GM12878 (cell line): ENCODE data around the gene MACF1. TPM values are rescaled to one million over a fixed set of nuclear protein-coding genes. Genes with fewer than 3 reads are reported as not detected.

Experiments
- ATAC-seq: fragments of 200-7000 bp; cut with Tn5 transposase; 3 replicates; pipeline ENCODE4 v1.9.1; 2020; ENCODE audit warnings: mild to moderate bottlenecking, moderate library complexity
- BruUV-seq: library from RNA; stranded (reverse); fragments of 400-500 nt; replicated peaks from 2 replicates; lab custom pipeline; 2021; lab: Mats Ljungman, UMichigan
- CTCF ChIA-PET: fragments of 300-600 bp; sonication (Branson Sonifier 250); formaldehyde crosslinking; extraction: SDS; loops from one replicate; lab custom pipeline; 2021; ENCODE audit warnings: inconsistent platforms; lab: Yijun Ruan, JAX
- POLR2A ChIA-PET: fragments of 350-600 bp; formaldehyde crosslinking; extraction: SDS; loops from one replicate; lab custom pipeline; 2021; ENCODE audit warnings: inconsistent platforms; lab: Charles Lee
- RAD21 ChIA-PET: fragments of 300-600 bp; sonication (Branson Sonifier 250); formaldehyde crosslinking; loops from one replicate; lab custom pipeline; 2023; ENCODE audit warnings: antibody characterized with exemption; ENCODE audit not compliant: unreplicated experiment; lab: Charles Lee
- SMC1A ChIA-PET: fragments of 300-600 bp; sonication (Branson Sonifier 250); formaldehyde crosslinking; loops from one replicate; lab custom pipeline; 2023; ENCODE audit not compliant: unreplicated experiment, uncharacterized antibody; lab: Charles Lee
- DNase-seq: peaks from one replicate; pipeline ENCODE4 v3.0.0-alpha.2; 2011; ENCODE audit warnings: low read depth, low spot score
- FAIRE-seq: peaks from 3 replicates; lab custom pipeline; 2011; peaks lifted over from hg19 to GRCh38; lab: Jason Lieb, UNC
- H2AFZ ChIP-seq: 2 replicates; pipeline ENCODE4 v1.6.0; 2011; ENCODE audit warnings: low read depth, low read length, control low read depth; ENCODE audit not compliant: control insufficient read depth
- H3K27ac ChIP-seq: 2 replicates; pipeline ENCODE4 v1.5.1; 2011; ENCODE audit warnings: control low read depth; ENCODE audit not compliant: control insufficient read depth, insufficient read depth
- H3K27me3 ChIP-seq, 2 experiments: replicated peaks in 1 of 2; 2 replicates each; pipeline versions ENCODE4 v1.6.0 to v1.6.1; 2011; ENCODE audit warnings: low read length in 1 of 2; ENCODE audit not compliant: control insufficient read depth in 2 of 2, insufficient read depth in 2 of 2
- H3K36me3 ChIP-seq, 2 experiments: 2 replicates each; pipeline ENCODE4 v1.5.1; 2011; ENCODE audit warnings: low read length in 1 of 2; ENCODE audit not compliant: control insufficient read depth in 2 of 2, insufficient read depth in 2 of 2
- H3K4me1 ChIP-seq: 2 replicates; pipeline ENCODE4 v1.6.1; 2011; ENCODE audit warnings: mild to moderate bottlenecking, low read length, moderate library complexity, mixed read lengths; ENCODE audit not compliant: control insufficient read depth, insufficient read depth
- H3K4me2 ChIP-seq: 2 replicates; pipeline ENCODE4 v1.6.0; 2011; ENCODE audit warnings: control low read depth; ENCODE audit not compliant: control insufficient read depth, insufficient read depth
- H3K4me3 ChIP-seq: fragments of 200-600 bp; sonication (generic); 2 replicates; pipeline ENCODE4 v1.5.1; 2016
- H3K79me2 ChIP-seq: 2 replicates; pipeline ENCODE4 v1.6.0; 2011; ENCODE audit warnings: low read length; ENCODE audit not compliant: control insufficient read depth, insufficient read depth
- H3K9ac ChIP-seq: 2 replicates; pipeline ENCODE4 v1.8.0; 2011; ENCODE audit warnings: low read length, control low read depth, mixed read lengths; ENCODE audit not compliant: control insufficient read depth, insufficient read depth
- H3K9me3 ChIP-seq: replicated peaks from 3 replicates; pipeline ENCODE4 v1.5.1; 2011; ENCODE audit warnings: mild to moderate bottlenecking, low read length; ENCODE audit not compliant: control insufficient read depth, insufficient read depth
- H4K20me1 ChIP-seq: 2 replicates; pipeline ENCODE4 v1.6.0; 2011; ENCODE audit not compliant: control insufficient read depth, insufficient read depth
- ETV6 ChIP-seq, 2 experiments: fragments of 450-650 bp in 1 of 2; IDR thresholded peaks in 1 of 2; conservative IDR thresholded peaks in 1 of 2; 2 replicates each; pipeline ENCODE4 v1.6.1; 2014; ENCODE audit warnings: antibody characterized with exemption in 1 of 2, borderline replicate concordance in 1 of 2, low read depth in 1 of 2, mild to moderate bottlenecking in 1 of 2, moderate library complexity in 1 of 2
- IRF4 ChIP-seq: IDR thresholded peaks from 2 replicates; pipeline ENCODE4 v1.6.1; 2011; ENCODE audit warnings: low read depth, low read length
- KAT2A ChIP-seq: conservative IDR thresholded peaks from 2 replicates; pipeline ENCODE4 v1.6.1; 2011; ENCODE audit warnings: low read depth, low read length; ENCODE audit not compliant: control insufficient read depth
- NFXL1 ChIP-seq: fragments of 450-650 bp; IDR thresholded peaks from 2 replicates; pipeline ENCODE4 v1.6.1; 2017; ENCODE audit warnings: antibody characterized with exemption, mild to moderate bottlenecking, borderline replicate concordance
- NFYA ChIP-seq: IDR thresholded peaks from 2 replicates; pipeline ENCODE4 v1.6.1; 2011; ENCODE audit warnings: low read depth, mild to moderate bottlenecking, low read length, improper control_type of control experiment, borderline replicate concordance
- NRF1 ChIP-seq: conservative IDR thresholded peaks from 2 replicates; pipeline ENCODE4 v1.6.1; 2011; ENCODE audit warnings: mild to moderate bottlenecking, low read depth, low read length, improper control_type of control experiment
- PML ChIP-seq: IDR thresholded peaks from 2 replicates; pipeline ENCODE4 v1.6.1; 2012; ENCODE audit warnings: low read length, inconsistent platforms
- RFX5 ChIP-seq: IDR thresholded peaks from 2 replicates; pipeline ENCODE4 v1.6.1; 2011; ENCODE audit warnings: low read depth, low read length, improper control_type of control experiment
- SIN3A ChIP-seq: IDR thresholded peaks from 2 replicates; pipeline ENCODE4 v1.6.1; 2012; ENCODE audit warnings: low read depth, low read length, improper control_type of control experiment
- SP1 ChIP-seq: IDR thresholded peaks from one replicate; pipeline ENCODE4 v1.6.1; 2011; ENCODE audit warnings: low read depth, low read length
- SPI1 ChIP-seq: IDR thresholded peaks from 2 replicates; pipeline ENCODE4 v1.6.1; 2011; ENCODE audit warnings: low read depth, mild to moderate bottlenecking, low read length, moderate library complexity, borderline replicate concordance; ENCODE audit not compliant: insufficient read depth
- SREBF2 ChIP-seq: IDR thresholded peaks from 2 replicates; pipeline ENCODE4 v1.6.1; 2012; ENCODE audit warnings: mild to moderate bottlenecking, low read length
- SUPT20H ChIP-seq: IDR thresholded peaks from 2 replicates; pipeline ENCODE4 v1.6.1; 2011; ENCODE audit warnings: low read depth, mild to moderate bottlenecking, low read length, moderate library complexity, borderline replicate concordance; ENCODE audit not compliant: control insufficient read depth
- SUZ12 ChIP-seq: fragments of 200-600 bp; sonication (generic); IDR thresholded peaks from one replicate; pipeline ENCODE4 v1.6.1; 2018; ENCODE audit warnings: antibody characterized with exemption, mild to moderate bottlenecking; ENCODE audit not compliant: unreplicated experiment
- TAF1 ChIP-seq: IDR thresholded peaks from 2 replicates; pipeline ENCODE4 v1.6.1; 2011; ENCODE audit warnings: mild to moderate bottlenecking, low read depth, low read length, borderline replicate concordance
- WGBS: methylation state at CpG from one replicate; pipeline ENCODE4 v1.1.6; 2016; ENCODE audit warnings: low lambda C conversion rate; ENCODE audit not compliant: insufficient replicate concordance, insufficient coverage; ENCODE audit errors: missing lambda C conversion rate; 5-methylcytosine and 5-hydroxymethylcytosine counted together
- in situ Hi-C: fragments of 300-500 bp; cut with MboI; formaldehyde crosslinking; loops from 9 replicates; pipeline ENCODE4 v1.14.3; 2018; ENCODE audit warnings: mixed read lengths
- intact Hi-C: fragments of 100-400 bp; cut with micrococcal nuclease; formaldehyde crosslinking; loops from one replicate; pipeline ENCODE4 v1.14.2; 2022; ENCODE audit not compliant: unreplicated experiment
- polyA plus RNA-seq, 11 experiments: library from polyadenylated mRNA; depleted of rRNA in 4 of 11; unstranded in 6 of 11; stranded (reverse) in 5 of 11; fragments of >200 nt; fragmentation: Nextera tagmentation in 4 of 11; fragmentation: Illumina TruSeq in 1 of 11; extraction: Ambion mirVana in 4 of 11; extraction: Trizol in 1 of 11; gene quantifications; 1 replicate in 1 of 11; 2 replicates in 10 of 11; pipeline versions ENCODE4 v1.2.1 to v1.2.3, GENCODE V29; 2011 to 2016; ENCODE audit warnings: inconsistent platforms in 2 of 11, missing spikeins in 2 of 11, low read depth in 1 of 11
- total RNA-seq, 4 experiments: library from RNA; depleted of rRNA in 3 of 4; stranded (reverse); fragments of >200 nt in 3 of 4; fragmentation: Illumina TruSeq in 1 of 4; extraction: Trizol in 1 of 4; gene quantifications; 2 replicates each; pipeline versions ENCODE4 v1.2.1 to v1.2.3, GENCODE V29; 2013 to 2021

Gene MACF1
- total and polyA plus RNA-seq, 10 of the 15 experiments (the other 5 are each of a cell fraction or from before 2014, with no cell fraction given): 15.5 to 201 (median 76.9) TPM

DNA sequence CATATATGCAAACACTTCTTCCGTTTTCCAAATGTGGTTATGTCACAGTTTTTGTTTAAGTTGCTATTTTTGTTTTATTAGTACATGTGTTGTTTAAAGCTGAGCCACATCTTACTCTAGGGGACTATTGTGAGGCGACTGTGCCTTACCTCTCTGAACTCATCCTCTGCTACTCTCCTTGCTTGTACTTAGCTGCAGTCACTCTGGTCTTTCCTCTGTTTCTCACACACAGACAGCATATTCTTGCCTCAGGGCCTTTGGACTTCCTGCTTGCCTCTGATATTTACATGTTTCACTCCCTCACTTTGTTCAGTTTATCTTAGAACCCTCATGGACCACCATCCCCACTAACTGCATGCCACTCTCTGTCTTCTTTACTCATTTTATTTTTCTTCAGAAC, 101.1 kb downstream of the MACF1 start (continued):
- TF ChIP-seq KAT2A (no peak), RFX5 (no peak)

DNA sequence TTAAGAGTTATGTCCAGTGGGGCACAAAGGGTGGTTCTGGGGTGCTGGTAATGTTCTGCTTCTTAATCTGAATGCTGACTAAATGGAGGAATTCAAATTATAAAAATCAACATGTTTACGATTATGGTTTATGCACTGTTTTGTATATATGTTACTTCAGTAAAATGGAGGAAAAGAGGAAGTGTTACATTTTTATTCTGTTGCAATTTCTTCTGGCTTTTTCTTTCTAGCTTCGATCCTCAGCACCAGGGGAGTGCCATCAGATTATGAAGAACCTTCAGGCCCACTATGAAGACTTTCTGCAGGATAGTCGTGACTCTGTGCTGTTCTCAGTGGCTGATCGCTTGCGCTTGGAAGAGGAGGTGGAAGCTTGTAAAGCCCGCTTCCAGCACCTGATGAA, 105.5 kb downstream of the MACF1 start:
- FAIRE-seq (no peak), ATAC-seq (no peak), DNase-seq (no peak)
- ChIA-PET RAD21 (interaction anchor here (1.6 kb wide), 1 partner anchor 101 kb away, joined by 3 read pairs; no protein-coding TSS in a partner anchor), POLR2A (interaction anchor here (1.0 kb wide), 1 partner anchor 46 kb away, joined by 3 read pairs; no protein-coding TSS in a partner anchor), CTCF (interaction anchor here (0.5 to 1.6 kb wide), 4 partner anchors 10 to 148 kb away, joined by 3 to 7 read pairs (median 4); no protein-coding TSS in a partner anchor), SMC1A (interaction anchor here (1.6 to 3.0 kb wide), 3 partner anchors 10 to 118 kb away, joined by 4 to 8 read pairs (median 6); no protein-coding TSS in a partner anchor)
- Histone ChIP-seq H3K9me3 (no peaks in the 10 kb centered on the region), H4K20me1 (no peaks in the 10 kb centered on the region), H3K4me2 (no peak overlapping the region), H3K36me3 (peaks cover 7 to 25% of the 10 kb centered on the region in 2 experiments), H3K27ac (no peak overlapping the region), H2AFZ (no peak overlapping the region), H3K79me2 (no peaks in the 10 kb centered on the region), H3K27me3 (no peaks in the 10 kb centered on the region), H3K9ac (no peak overlapping the region), H3K4me3 (no peak overlapping the region)
- WGBS: 76% methylated on average over 6 of the region's 6 CpGs
- in situ Hi-C loops: no loop called here
- intact Hi-C loops: no loop called here
- no TSS peak for BruUV-seq
- TF ChIP-seq PML (no peak), SPI1 (peak; percentile 36; the same call in 1 of the 2 replicates)
- TF ChIP-seq, all 136 proteins: peak for 1
- no peaks in the 10 kb centered on the region for H3K4me1 ChIP-seq

DNA sequence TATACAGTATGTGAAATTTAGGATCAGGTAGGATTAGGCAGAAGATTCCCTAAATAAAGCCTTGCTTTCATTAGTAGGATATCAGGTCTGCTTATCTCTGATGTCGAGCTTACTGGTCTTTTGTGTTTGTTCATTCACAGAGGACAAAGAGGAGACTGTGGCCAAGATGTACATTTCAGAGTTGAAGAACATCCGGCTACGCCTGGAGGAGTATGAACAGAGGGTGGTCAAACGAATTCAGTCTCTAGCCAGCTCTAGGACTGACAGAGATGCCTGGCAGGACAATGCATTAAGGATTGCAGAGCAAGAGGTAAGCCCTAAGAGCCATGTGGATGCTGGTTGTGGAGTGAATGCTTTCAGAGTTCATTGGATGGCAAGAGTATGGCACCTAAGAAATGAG, 106.2 kb downstream of the MACF1 start:
- CTCF ChIA-PET: interaction anchor here (0.5 to 1.3 kb wide), 4 partner anchors 11 to 149 kb away, joined by 3 to 4 read pairs (median 4); no protein-coding TSS in a partner anchor
- TF ChIP-seq TAF1 (no peak), SUPT20H (no peak), SP1 (no peak), IRF4 (no peak), SREBF2 (no peak), SUZ12 (no peak), ETV6 (conservative IDR thresholded peaks at IDR 0.05 in 1 of 2, IDR thresholded peaks at IDR 0.05 in 1 of 2; ENCODE audit: borderline replicate concordance in 1 of 2, low read depth in 1 of 2) (no peak), SIN3A (no peak), NFYA (no peak), NFXL1 (no peak), NRF1 (no peak)

More for the DNA sequence above, 106.2 kb downstream of the MACF1 start:
- no peaks in the 10 kb centered on the region for H3K27me3 ChIP-seq
- FAIRE-seq: no peak
- BruUV-seq: no TSS peak
- H4K20me1 ChIP-seq: no peaks in the 10 kb centered on the region
- no peak for ATAC-seq
- peaks cover 6 to 32% of the 10 kb centered on the region in 2 experiments for H3K36me3 ChIP-seq
- H3K4me2 ChIP-seq: no peak overlapping the region
- DNase-seq: no peak
- WGBS: 99% methylated on average over 4 of the region's 4 CpGs
- no peaks in the 10 kb centered on the region for H3K79me2 ChIP-seq
- H3K4me3 ChIP-seq: no peak overlapping the region
- no peak overlapping the region for H3K9ac ChIP-seq
- no peaks in the 10 kb centered on the region for H3K4me1 ChIP-seq
- SMC1A ChIA-PET: interaction anchor here (1.1 to 3.0 kb wide), 4 partner anchors 9 to 118 kb away, joined by 3 to 8 read pairs (median 5); no protein-coding TSS in a partner anchor
- H3K9me3 ChIP-seq: no peaks in the 10 kb centered on the region
- in situ Hi-C loops: no loop called here
- intact Hi-C loops: no loop called here
- RAD21 ChIA-PET: interaction anchor here (0.7 to 1.6 kb wide), 2 partner anchors 13 to 101 kb away, joined by 3 to 4 read pairs; no protein-coding TSS in a partner anchor
- POLR2A ChIA-PET: no interaction called here
- no peak overlapping the region for H3K27ac ChIP-seq
- no peak overlapping the region for H2AFZ ChIP-seq
